Measurements from ENCODE around the gene VARS2. TPM values are rescaled to one million over a fixed set of nuclear protein-coding genes. Genes with fewer than 3 reads are reported as not detected.

Gene VARS2
- total and polyA plus RNA-seq, 9 of the 15 experiments (the other 6 are each of a cell fraction or from before 2014, with no cell fraction given): 1.6 to 53.6 (median 29.9) TPM

- TF ChIP-seq NONO (IDR thresholded peaks at IDR 0.05; ENCODE audit: low read depth in 2 of 2, low read length in 1 of 2): peak in 1 of 2 experiments; percentile 28; a peak in 1 of 4 replicates
- no peak for TF ChIP-seq ZNF280A (IDR thresholded peaks at IDR 0.05; ENCODE audit: low read depth, partially characterized antibody)
- TF ChIP-seq CCAR2 (IDR thresholded peaks at IDR 0.05; ENCODE audit: low read depth, low read length): no peak
- peak; percentile 74 to 80; a peak in 2 of 4 replicates for TF ChIP-seq UBTF (IDR thresholded peaks at IDR 0.05; ENCODE audit: borderline replicate concordance in 1 of 2, low read depth in 2 of 2, low read length in 2 of 2)
- peak; percentile 23 for TF ChIP-seq TBP (optimal IDR thresholded peaks at IDR 0.05; ENCODE audit: low read depth, low read length)
- 0 out of 2 replicates have a peak, but pooled peaks have one; percentile 9 for TF ChIP-seq CXXC5 (CRISPR knock-in tag; IDR thresholded peaks at IDR 0.05)
- 0 out of 4 replicates have a peak, but pooled peaks of 1 of the 2 experiments have one; percentile 7 for TF ChIP-seq TEAD1 (CRISPR knock-in tag; IDR thresholded peaks at IDR 0.05)
- TF ChIP-seq ERF (CRISPR knock-in tag; IDR thresholded peaks at IDR 0.05): 0 out of 2 replicates have a peak, but pooled peaks have one; percentile 59
- TF ChIP-seq KDM5B (IDR thresholded peaks at IDR 0.05; ENCODE audit: insufficient replicate concordance, low read depth, low read length): peak; percentile 7
- TF ChIP-seq MED1 (CRISPR knock-in tag; IDR thresholded peaks at IDR 0.05; ENCODE audit: borderline replicate concordance): 0 out of 2 replicates have a peak, but pooled peaks have one; percentile 38
- no peak for TF ChIP-seq KHSRP (IDR thresholded peaks at IDR 0.05)
- TF ChIP-seq SOX6 (IDR thresholded peaks at IDR 0.05): peak; percentile 52; the same call in 1 of the 2 replicates
- TF ChIP-seq ARID1B (IDR thresholded peaks at IDR 0.05): peak; percentile 57
- TF ChIP-seq MYC (IDR thresholded peaks at IDR 0.05; ENCODE audit: low read depth, low read length): 0 out of 2 replicates have a peak, but pooled peaks have one; percentile 20
- TF ChIP-seq MYC (CRISPR knock-in tag; IDR thresholded peaks at IDR 0.05; ENCODE audit: borderline replicate concordance, low read depth): no peak
- TF ChIP-seq FOS (IDR thresholded peaks at IDR 0.05; ENCODE audit: extremely low read depth, insufficient read length): peak; percentile 26
- peak; percentile 56; the same call in 1 of the 2 replicates for TF ChIP-seq CTBP1 (IDR thresholded peaks at IDR 0.05; ENCODE audit: borderline replicate concordance)
- no peak for TF ChIP-seq MCM2 (IDR thresholded peaks at IDR 0.05; ENCODE audit: low read depth)
- TF ChIP-seq MNT (conservative IDR thresholded peaks at IDR 0.05): peak in 1 of 2 experiments; percentile 29; a peak in 1 of 4 replicates
- TF ChIP-seq GATAD2A (IDR thresholded peaks at IDR 0.05): no peak
- TF ChIP-seq DPF2 (IDR thresholded peaks at IDR 0.05): 0 out of 2 replicates have a peak, but pooled peaks have one; percentile 68
These were observed 27.8 kb upstream of the VARS2 start (continued) for GRCh38 chr6:30885999-30886896.

Data from K562 (cell line).